SH-SY5Y (cell line): ENCODE data around the gene ARHGAP4.

ENCODE experiments used
- GATA2 ChIP-seq: IDR thresholded peaks from 2 replicates; pipeline ENCODE4 v1.6.1; 2011; ENCODE audit warnings: mild to moderate bottlenecking, low read depth, low read length
- GATA3 ChIP-seq: IDR thresholded peaks from 2 replicates; pipeline ENCODE4 v1.6.1; 2011; ENCODE audit warnings: low read depth, mild to moderate bottlenecking, low read length, moderate library complexity

ARHGAP4 gene

DNA sequence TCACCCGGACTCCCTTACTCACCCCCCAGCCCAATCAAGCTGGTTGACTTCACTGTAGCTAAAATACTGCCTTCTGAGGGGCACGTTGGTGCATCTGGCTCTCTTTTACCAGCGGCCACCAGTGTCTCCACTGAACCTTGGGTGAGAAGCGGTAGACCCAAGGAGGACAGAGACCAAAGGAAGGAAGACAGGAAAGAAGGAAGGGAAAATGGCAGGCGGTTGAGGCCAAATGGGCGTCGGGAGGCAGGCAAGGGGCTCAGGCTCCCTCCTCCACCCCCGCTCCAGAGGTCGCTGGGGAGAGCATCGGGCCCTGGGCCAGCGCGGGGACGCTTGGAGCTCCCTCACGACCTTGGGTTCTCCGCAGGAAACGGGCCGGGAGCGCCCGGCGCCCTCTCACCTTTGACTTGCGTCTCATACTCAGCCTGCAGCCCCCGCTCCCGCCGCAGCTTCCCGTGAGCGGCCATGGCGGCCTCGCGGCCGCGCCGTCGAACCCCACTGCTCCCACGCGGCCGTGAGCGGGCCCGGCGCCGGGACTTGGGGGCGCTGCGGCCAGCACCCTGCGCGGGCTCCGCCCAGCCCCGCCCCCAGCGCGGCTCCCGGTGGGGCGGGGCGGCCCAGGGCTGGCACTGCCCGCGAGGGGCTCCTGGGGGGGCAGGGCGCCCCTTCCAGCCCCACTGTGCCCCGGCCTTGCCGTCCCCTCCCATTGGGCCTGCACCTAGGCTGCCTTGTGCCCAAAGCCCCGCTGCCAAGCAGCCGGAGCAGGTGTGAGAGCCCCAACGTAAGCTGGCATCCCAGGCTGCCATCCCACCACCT lies at the start of gene ARHGAP4:
ARHGAP4 (minus strand) TSS at position 526 of the 813 bp plus-strand sequence; CDS start at position 464, 62 bp downstream.
- TF ChIP-seq GATA3 (no peak), GATA2 (no peak)

DNA sequence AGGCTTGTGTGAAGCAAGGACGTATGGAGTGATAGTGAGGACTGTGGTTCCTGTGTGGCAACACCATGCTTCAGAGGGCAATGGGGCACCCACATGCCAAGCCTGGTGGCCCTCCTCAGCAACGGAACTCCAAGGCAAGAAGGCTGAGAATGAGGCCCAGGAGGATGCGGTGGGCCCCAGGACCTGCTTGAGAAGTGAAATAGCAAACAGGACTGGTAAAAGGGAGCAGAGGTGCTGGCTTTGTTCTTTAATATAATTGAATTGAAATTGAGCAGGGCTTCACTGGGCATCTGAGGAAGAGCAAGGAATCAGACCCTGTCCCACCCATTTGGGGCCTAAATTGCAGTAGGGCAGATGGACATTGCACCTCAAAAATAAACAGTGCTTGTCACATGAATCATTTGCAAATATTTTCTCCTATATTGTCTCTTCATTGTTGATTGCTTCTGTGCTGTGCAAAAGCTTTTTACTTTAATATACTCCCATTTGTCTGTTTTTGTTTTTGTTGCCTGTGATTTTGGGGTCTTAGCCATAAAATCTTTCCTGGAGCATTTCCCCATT lies 48.7 kb upstream of the ARHGAP4 start:
- TF ChIP-seq GATA2 (no peak), GATA3 (no peak)

DNA sequence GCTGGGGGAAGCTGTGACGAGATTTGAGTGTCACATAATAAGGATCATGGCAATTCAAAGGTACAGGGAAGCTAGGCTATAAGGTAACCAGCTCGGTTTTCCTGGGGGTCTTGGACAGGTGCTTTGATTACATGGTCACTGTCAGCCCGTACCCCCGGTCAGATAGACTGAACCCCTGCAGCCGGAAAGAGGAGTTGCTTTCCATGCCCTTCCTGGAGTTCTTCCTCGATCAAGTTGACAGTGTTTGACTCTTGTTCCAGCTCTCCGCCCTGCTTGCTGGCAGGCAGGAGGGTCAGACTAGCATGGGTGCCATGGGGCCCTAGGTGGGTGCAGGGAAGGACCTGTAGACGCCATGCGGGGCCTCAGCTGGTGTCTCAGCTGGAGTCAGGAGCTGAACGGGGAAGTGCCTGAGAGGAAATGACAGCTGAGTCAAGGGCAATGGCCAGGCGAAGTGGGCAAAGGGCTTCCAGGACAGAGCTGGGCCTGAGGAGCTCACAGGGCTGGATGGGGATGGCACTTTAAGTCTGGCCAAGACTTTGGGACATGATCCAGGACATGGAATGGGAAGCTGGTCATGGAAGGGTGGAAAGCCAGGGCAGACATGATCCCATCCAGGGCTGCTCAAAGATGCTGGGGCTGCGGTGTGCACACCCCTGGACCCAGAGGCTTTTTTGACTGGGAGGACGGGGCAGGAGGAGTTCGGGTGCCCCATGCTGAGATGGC lies 48.1 kb upstream of the ARHGAP4 start:
- TF ChIP-seq GATA3 (no peak), GATA2 (no peak)

GRCh38 chrX:153973127-153974002 lies 47.3 kb upstream of the ARHGAP4 start:
- TF ChIP-seq GATA3 (no peak), GATA2 (no peak)

DNA sequence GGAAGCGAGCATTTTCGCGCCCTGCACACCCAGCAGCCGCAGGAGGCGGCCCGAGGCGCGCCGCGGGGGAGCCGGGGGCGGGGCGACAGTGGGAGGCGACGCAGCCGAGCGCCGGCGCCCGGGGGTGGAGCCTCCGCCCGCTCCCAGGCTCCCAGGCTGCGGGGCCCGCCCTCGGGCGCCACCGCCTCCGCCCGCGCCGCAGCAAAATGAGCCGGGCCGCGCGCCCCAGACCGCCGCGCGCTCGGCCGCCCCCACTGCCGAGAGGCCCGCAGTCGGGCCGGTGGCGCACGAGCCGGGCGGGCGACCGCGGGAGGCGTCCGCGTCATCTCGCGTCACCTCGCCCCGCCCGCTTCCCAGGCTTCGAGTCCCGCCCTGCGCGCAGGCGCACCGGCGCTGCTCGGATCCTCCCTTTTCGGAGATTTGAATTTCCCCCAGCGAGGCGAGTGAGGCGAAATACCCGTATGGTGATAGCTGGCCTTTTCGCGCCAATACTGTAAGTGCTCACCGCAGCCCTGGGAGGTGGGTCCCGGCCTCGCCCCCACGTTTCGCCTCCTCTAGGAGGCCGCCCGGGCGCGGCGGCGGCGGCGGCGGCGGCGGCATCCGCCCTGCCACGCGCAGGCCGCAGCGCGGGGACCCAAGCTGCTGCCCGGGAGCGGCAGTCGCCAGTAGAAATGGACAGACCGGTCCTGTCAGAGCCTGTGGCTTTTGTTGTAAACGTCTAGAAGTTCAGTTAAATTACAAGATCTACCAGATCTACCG lies 46.5 kb upstream of the ARHGAP4 start, which contains the start of gene TMEM187:
TMEM187 (plus strand) TSS at position 387 of the 759 bp plus-strand sequence. CDS start 9,309 bp downstream, outside the sequence.
- TF ChIP-seq GATA3 (no peak), GATA2 (no peak)

DNA sequence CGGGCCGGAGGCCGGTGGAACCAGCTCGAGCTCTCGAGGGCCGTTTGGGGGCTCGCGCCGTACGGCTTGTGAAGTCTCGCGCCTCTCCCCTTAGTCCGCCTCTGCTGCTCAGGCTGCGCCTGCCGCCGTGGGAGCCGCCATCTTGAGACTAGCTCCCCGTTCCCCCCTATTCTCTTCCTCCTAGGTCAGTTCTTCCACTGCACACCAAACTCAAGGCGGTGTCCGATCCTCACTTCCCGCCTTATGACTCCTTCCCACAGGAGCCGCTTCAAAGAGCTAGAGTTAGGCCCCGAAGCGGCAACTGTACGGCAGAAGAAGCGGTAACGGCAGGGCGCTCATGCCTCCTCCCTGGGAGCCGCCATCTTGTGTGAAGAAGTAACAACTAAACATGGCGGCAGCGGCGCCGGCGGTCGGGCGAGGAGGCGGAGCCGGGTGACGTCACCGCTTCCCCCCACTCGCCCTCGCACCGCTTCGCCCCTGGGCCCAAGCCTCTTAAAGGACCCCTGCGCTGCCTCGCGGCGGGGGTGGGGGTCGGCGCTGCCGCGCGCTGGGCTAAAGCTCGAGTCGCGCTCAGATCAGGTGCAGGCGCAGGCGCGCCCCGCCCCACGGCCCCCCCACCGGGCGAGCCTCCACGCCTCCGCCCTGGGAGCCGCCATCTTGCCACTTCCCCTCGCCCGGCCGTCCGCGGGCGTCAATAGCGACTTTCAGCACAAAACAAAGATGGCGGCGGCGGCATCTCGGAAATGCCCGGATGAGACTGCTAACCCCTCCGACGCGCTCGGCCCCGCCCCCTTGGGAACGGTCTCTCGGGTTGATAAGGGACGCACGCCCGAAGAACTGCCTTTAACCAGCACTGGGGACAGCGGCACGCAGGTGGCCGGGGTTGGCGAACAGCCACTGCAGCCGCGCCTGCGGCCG lies 45.6 kb upstream of the ARHGAP4 start, which contains the start of gene HCFC1:
HCFC1 (minus strand) TSS at position 369 of the 918 bp plus-strand sequence. CDS start 978 bp downstream, outside the sequence.
- no peak for TF ChIP-seq GATA3
- 0 out of 2 replicates have a peak, but pooled peaks have one; percentile 38 for TF ChIP-seq GATA2

- TF ChIP-seq GATA3 (no peak), GATA2 (no peak)
These were observed 45.0 kb upstream of the ARHGAP4 start for GRCh38 chrX:153971124-153971449.

- no peak for TF ChIP-seq GATA3
- no peak for TF ChIP-seq GATA2
These were observed 44.5 kb upstream of the ARHGAP4 start for GRCh38 chrX:153970357-153971123.

DNA sequence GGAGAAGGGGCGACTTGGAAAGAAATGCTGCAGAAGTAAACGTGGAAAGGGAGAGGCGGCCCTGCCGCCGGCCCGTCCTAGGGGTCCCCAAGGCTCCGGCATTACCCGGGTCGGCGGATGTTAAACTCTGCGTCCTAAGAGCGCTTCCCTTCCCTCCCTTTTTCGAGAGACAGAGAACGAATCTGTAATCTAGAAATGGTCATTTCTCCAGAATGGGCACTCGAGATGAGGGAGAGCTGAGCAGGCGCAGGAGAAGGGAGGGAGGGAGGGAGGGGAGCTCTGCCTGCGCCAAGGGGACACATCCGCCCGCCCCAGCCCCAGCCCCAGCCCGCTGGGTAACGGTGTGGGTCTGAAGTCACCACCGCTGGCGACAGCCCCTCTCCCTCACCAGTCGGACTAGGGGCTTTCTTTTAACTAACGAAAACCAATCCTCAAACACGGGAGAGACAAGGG lies 43.9 kb upstream of the ARHGAP4 start:
- TF ChIP-seq GATA3 (no peak), GATA2 (no peak)

- TF ChIP-seq GATA3 (no peak), GATA2 (no peak)
These were observed 43.2 kb upstream of the ARHGAP4 start for GRCh38 chrX:153969125-153969903.

DNA sequence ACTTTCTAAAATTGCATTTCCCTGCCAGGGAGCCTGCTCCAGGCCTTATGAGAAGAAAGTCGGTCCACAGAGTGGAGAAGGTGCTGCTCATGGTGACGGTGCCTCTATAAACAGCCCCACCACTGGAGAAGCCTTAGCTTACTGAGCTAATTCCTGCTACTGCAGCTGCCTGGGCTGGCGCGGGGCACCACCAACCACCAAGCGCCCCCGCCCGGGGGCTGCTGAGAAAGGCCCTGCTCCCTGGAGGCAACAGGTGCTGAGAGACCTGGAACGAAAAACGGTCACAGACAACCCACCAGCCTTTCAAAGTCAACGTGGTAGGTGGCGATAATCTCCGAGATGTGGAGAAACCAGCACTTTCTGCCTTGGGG lies 42.7 kb upstream of the ARHGAP4 start:
- TF ChIP-seq GATA2 (no peak), GATA3 (no peak)
